Fibroblast of pulmonary artery (primary cell): Measurements from ENCODE around the gene ATP8A1.

Source experiments
- DNase-seq: peaks from one replicate; pipeline ENCODE4 v3.0.0-alpha.2; 2010; ENCODE audit warnings: low read depth
- H3K4me3 ChIP-seq: replicated peaks from 2 replicates; pipeline ENCODE4 v1.5.1; 2011; ENCODE audit warnings: low read depth, mild to moderate bottlenecking, control low read depth, low read length, moderate library complexity
- CTCF ChIP-seq: IDR thresholded peaks from 2 replicates; pipeline ENCODE4 v1.5.1; 2011; ENCODE audit warnings: mild to moderate bottlenecking, control low read depth, low read length, inconsistent platforms; ENCODE audit errors: missing control alignments

ATP8A1 gene

GRCh38 chr4:42646999-42647541, 9.8 kb downstream of the ATP8A1 start:
- DNase-seq = no peak
- no peak overlapping the region for H3K4me3 ChIP-seq

GRCh38 chr4:42646013-42646784, 10.7 kb downstream of the ATP8A1 start:
- DNase-seq = no peak
- H3K4me3 ChIP-seq = no peak overlapping the region
- TF ChIP-seq CTCF = no peak

More at GRCh38 chr4:42646999-42647541, 9.8 kb downstream of the ATP8A1 start:
- TF ChIP-seq CTCF = no peak

- TF ChIP-seq CTCF = no peak
- no peak overlapping the region for H3K4me3 ChIP-seq
- DNase-seq = no peak
These were observed 12.0 kb downstream of the ATP8A1 start for GRCh38 chr4:42644897-42645296.

- no peak for DNase-seq
- TF ChIP-seq CTCF = no peak
These were observed 13.2 kb downstream of the ATP8A1 start for GRCh38 chr4:42643685-42644084.

GRCh38 chr4:42642845-42643615, 13.9 kb downstream of the ATP8A1 start:
- no peak for DNase-seq
- no peak overlapping the region for H3K4me3 ChIP-seq
- no peak for TF ChIP-seq CTCF

More at GRCh38 chr4:42643685-42644084, 13.2 kb downstream of the ATP8A1 start:
- H3K4me3 ChIP-seq = no peak overlapping the region

GRCh38 chr4:42642101-42642797, 14.7 kb downstream of the ATP8A1 start:
- TF ChIP-seq CTCF = no peak
- DNase-seq = no peak
- no peak overlapping the region for H3K4me3 ChIP-seq
